ENCODE results near the gene PLXNC1. TPM values are rescaled to one million over a fixed set of nuclear protein-coding genes. Genes with fewer than 3 reads are reported as not detected.

The PLXNC1 gene
- total RNA-seq, 6 experiments from 2014 or later: 0.18 to 0.40 (median 0.22) TPM

DNA sequence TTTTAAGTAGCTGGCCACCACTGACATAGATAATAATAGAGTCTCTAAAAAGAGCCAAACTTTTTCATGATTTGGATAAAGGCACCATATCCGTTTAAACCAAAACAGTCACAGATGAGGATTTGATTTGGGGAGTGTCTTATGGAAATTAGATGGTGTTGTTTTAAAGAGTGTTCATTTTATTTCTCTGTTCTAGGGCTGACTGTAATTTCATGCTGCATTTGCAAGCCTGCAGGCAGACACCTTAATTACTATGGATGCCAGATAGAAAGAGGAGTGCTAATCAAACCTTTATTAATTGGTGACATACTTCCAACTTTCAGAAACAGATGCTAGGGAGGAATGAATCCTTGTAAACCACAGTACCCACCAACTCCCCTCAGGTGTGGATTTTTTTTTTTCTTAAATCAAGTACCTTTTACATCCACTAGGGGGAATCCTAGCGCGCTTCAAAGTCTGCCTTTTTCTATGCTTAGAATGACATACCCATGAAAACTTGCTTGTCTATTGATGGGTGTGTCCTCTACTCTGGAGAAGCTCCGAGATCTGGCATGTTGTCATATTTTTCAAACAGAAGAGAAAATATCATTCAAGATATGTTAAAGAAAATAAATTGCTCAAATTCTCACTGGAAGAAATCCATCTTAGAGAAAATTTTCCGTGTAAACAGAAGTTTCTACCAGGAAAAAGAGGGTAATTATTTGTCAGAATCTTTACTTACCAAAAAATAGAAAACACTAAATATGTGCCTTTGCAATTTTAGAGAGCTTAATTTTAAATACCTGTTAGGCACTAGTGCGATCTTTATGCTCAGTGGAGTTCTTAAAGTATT, 14.2 kb upstream of the PLXNC1 start:
- no peaks in the 10 kb centered on the region for H3K36me3 Mint-ChIP-seq (ENCODE audit: low read depth)
- H3K27ac Mint-ChIP-seq: no peak overlapping the region
- TF ChIP-seq, protein P1, sequence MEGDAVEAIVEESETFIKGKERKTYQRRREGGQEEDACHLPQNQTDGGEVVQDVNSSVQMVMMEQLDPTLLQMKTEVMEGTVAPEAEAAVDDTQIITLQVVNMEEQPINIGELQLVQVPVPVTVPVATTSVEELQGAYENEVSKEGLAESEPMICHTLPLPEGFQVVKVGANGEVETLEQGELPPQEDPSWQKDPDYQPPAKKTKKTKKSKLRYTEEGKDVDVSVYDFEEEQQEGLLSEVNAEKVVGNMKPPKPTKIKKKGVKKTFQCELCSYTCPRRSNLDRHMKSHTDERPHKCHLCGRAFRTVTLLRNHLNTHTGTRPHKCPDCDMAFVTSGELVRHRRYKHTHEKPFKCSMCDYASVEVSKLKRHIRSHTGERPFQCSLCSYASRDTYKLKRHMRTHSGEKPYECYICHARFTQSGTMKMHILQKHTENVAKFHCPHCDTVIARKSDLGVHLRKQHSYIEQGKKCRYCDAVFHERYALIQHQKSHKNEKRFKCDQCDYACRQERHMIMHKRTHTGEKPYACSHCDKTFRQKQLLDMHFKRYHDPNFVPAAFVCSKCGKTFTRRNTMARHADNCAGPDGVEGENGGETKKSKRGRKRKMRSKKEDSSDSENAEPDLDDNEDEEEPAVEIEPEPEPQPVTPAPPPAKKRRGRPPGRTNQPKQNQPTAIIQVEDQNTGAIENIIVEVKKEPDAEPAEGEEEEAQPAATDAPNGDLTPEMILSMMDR (IDR thresholded peaks at IDR 0.05): peak; percentile 95
- peaks cover 23% of the 10 kb centered on the region for H3K27me3 Mint-ChIP-seq (ENCODE audit: insufficient read depth)
- H3K4me1 Mint-ChIP-seq (ENCODE audit: low read depth): no peaks in the 10 kb centered on the region
- peak overlapping the region; percentile 41; the same call in 1 of the 2 replicates for H3K4me3 Mint-ChIP-seq
- DNase-seq: peak; percentile 48
- peaks cover 4% of the 10 kb centered on the region; the same call in 1 of the 2 replicates for H3K9me3 Mint-ChIP-seq

- Mint-ChIP-seq H3K27ac (no peak overlapping the region), H3K4me1 (ENCODE audit: low read depth) (no peaks in the 10 kb centered on the region), H3K4me3 (no peak overlapping the region), H3K27me3 (ENCODE audit: insufficient read depth) (peaks cover 33% of the 10 kb centered on the region), H3K36me3 (ENCODE audit: low read depth) (no peaks in the 10 kb centered on the region), H3K9me3 (no peaks in the 10 kb centered on the region)
- TF ChIP-seq, protein P1 (IDR thresholded peaks at IDR 0.05): no peak
- no peak for DNase-seq
These were observed 12.5 kb upstream of the PLXNC1 start for GRCh38 chr12:94135896-94136295.

DNA sequence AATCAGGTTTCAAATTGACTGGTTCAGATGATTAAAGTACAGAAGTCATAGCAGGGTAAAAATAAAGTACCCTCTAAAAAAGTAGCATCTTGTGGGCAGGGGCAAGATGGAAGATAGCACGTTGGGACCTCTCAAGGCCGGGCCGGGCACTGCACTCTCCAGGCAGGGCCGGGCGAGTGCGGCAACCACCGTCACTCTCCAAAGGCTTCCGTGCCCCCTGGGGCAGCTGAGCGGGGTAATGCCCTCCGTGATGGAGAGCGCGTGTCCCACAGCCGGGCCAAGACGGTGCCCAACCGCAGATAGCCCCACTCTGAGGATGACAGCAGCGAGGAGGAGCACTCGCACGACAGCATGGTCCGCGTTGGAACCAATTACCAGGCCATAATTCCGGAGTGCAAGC, 8.6 kb upstream of the PLXNC1 start:
- H3K36me3 Mint-ChIP-seq (ENCODE audit: low read depth): no peaks in the 10 kb centered on the region
- H3K4me1 Mint-ChIP-seq (ENCODE audit: low read depth): no peaks in the 10 kb centered on the region
- no peaks in the 10 kb centered on the region for H3K9me3 Mint-ChIP-seq
- no peak overlapping the region for H3K27ac Mint-ChIP-seq
- no peak for DNase-seq
- TF ChIP-seq, protein P1 (IDR thresholded peaks at IDR 0.05): no peak
- H3K27me3 Mint-ChIP-seq (ENCODE audit: insufficient read depth): peaks cover 40% of the 10 kb centered on the region
- H3K4me3 Mint-ChIP-seq: no peak overlapping the region

GRCh38 chr12:94140556-94140955, 7.8 kb upstream of the PLXNC1 start:
- peaks cover 3% of the 10 kb centered on the region for H3K4me1 Mint-ChIP-seq (ENCODE audit: low read depth)
- peaks cover 40% of the 10 kb centered on the region for H3K27me3 Mint-ChIP-seq (ENCODE audit: insufficient read depth)
- H3K4me3 Mint-ChIP-seq: no peak overlapping the region
- no peaks in the 10 kb centered on the region for H3K9me3 Mint-ChIP-seq
- no peak overlapping the region for H3K27ac Mint-ChIP-seq
- no peaks in the 10 kb centered on the region for H3K36me3 Mint-ChIP-seq (ENCODE audit: low read depth)
- peak; percentile 2 for DNase-seq
- TF ChIP-seq, protein P1 (IDR thresholded peaks at IDR 0.05): peak; percentile 39; the same call in 1 of the 2 replicates

- Mint-ChIP-seq H3K9me3 (no peaks in the 10 kb centered on the region), H3K4me3 (no peak overlapping the region), H3K36me3 (ENCODE audit: low read depth) (no peaks in the 10 kb centered on the region), H3K4me1 (ENCODE audit: low read depth) (peaks cover 7% of the 10 kb centered on the region), H3K27me3 (ENCODE audit: insufficient read depth) (peaks cover 40% of the 10 kb centered on the region), H3K27ac (no peak overlapping the region)
- TF ChIP-seq, protein P1 (IDR thresholded peaks at IDR 0.05): no peak
- no peak for DNase-seq
These were observed 7.2 kb upstream of the PLXNC1 start for GRCh38 chr12:94141004-94141764.
